ENCODE data around the gene H1-8.
A peak's percentile ranks its signal among the peaks of the same experiment; 100 is the strongest.
"Not testable (repeated sequence)": the region's sequence is repeated elsewhere in the genome, so short reads cannot be mapped to it uniquely, and the experiment has no call there.

H1-8 gene

GRCh38 chr3:129515108-129515820 is 27.7 kb upstream of the H1-8 start:
- not testable (repeated sequence) for DNase-seq

- not testable (repeated sequence) for DNase-seq
Measured at GRCh38 chr3:129515821-129516432, 27.0 kb upstream of the H1-8 start.

- no peak for DNase-seq
Measured at GRCh38 chr3:129517516-129517915, 25.5 kb upstream of the H1-8 start.

GRCh38 chr3:129518038-129518561 is 24.9 kb upstream of the H1-8 start:
- no peak for DNase-seq

- no peak for DNase-seq
Measured at GRCh38 chr3:129518581-129518980, 24.4 kb upstream of the H1-8 start.

GRCh38 chr3:129519449-129519848 is 23.5 kb upstream of the H1-8 start:
- DNase-seq, result no peak

- DNase-seq, result no peak
Measured at GRCh38 chr3:129519896-129520715, 22.9 kb upstream of the H1-8 start.

GRCh38 chr3:129520960-129521359 is 22.0 kb upstream of the H1-8 start:
- no peak for DNase-seq

- DNase-seq, result no peak
Measured at GRCh38 chr3:129521611-129522010, 21.4 kb upstream of the H1-8 start.

- no peak for DNase-seq
Measured at GRCh38 chr3:129522953-129523352, 20.0 kb upstream of the H1-8 start.

GRCh38 chr3:129524081-129524480 is 18.9 kb upstream of the H1-8 start:
- no peak for DNase-seq

- no peak for DNase-seq
Measured at GRCh38 chr3:129525341-129525968, 17.5 kb upstream of the H1-8 start.

GRCh38 chr3:129526121-129526900 is 16.7 kb upstream of the H1-8 start:
- DNase-seq, result peak; percentile 20

GRCh38 chr3:129527262-129527661 is 15.7 kb upstream of the H1-8 start:
- DNase-seq, result no peak

- no peak for DNase-seq
Measured at GRCh38 chr3:129528589-129529100, 14.3 kb upstream of the H1-8 start, which contains the start of gene RHO. RHO (plus strand) TSS chr3:129528639; CDS start chr3:129528734, 95 bp downstream.

GRCh38 chr3:129529436-129530210 is 13.4 kb upstream of the H1-8 start:
- DNase-seq, result no peak

- no peak for DNase-seq
Measured at GRCh38 chr3:129530251-129530791, 12.7 kb upstream of the H1-8 start.

GRCh38 chr3:129530821-129531220 is 12.2 kb upstream of the H1-8 start:
- no peak for DNase-seq

GRCh38 chr3:129531699-129532098 is 11.3 kb upstream of the H1-8 start:
- no peak for DNase-seq

- no peak for DNase-seq
Measured at GRCh38 chr3:129532261-129532660, 10.7 kb upstream of the H1-8 start.

GRCh38 chr3:129533406-129533805 is 9.6 kb upstream of the H1-8 start:
- no peak for DNase-seq

Data from CD4-positive, alpha-beta T cell treated with Interleukin-21 for 1 hour (primary cell).